ENCODE measurements around the gene MPND. TPM values are rescaled to one million over a fixed set of nuclear protein-coding genes. Genes with fewer than 3 reads are reported as not detected.

The MPND gene
- total and polyA plus RNA-seq, 12 donors = 4.5 to 52.3 (median 16.1) TPM

GRCh38 chr19:4371247-4372164 lies 28.1 kb downstream of the MPND start:
- H3K9me3 ChIP-seq (replicated peaks in 1 of 3) = no peaks in the 10 kb centered on the region
- peak; percentile 66 to 88 (median 83) for DNase-seq
- peaks cover 0 to 9% of the 10 kb centered on the region in 2 donors for H3K36me3 ChIP-seq (replicated peaks in 1 of 2)
- 54 to 62% (median 55%) methylated on average over 23 to 31 of the region's 31 CpGs for WGBS, 4 donors
- TF ChIP-seq POLR2A (IDR thresholded peaks at IDR 0.05) = peak in 1 of 2 donors; percentile 51
- peak in 1 of 6 experiments; percentile 10 for TF ChIP-seq CTCF (IDR thresholded peaks at IDR 0.05)
- intact Hi-C loops (cut with DNase I) = no loop called here
- peaks cover 82 to 90% of the 10 kb centered on the region in 2 donors for H3K4me1 ChIP-seq (replicated peaks in 1 of 2)
- no peaks in the 10 kb centered on the region for H3K27me3 ChIP-seq
- H3K4me3 ChIP-seq = no peak overlapping the region
- peak overlapping the region; percentile 44 to 96 (median 88) for H3K27ac ChIP-seq

DNA sequence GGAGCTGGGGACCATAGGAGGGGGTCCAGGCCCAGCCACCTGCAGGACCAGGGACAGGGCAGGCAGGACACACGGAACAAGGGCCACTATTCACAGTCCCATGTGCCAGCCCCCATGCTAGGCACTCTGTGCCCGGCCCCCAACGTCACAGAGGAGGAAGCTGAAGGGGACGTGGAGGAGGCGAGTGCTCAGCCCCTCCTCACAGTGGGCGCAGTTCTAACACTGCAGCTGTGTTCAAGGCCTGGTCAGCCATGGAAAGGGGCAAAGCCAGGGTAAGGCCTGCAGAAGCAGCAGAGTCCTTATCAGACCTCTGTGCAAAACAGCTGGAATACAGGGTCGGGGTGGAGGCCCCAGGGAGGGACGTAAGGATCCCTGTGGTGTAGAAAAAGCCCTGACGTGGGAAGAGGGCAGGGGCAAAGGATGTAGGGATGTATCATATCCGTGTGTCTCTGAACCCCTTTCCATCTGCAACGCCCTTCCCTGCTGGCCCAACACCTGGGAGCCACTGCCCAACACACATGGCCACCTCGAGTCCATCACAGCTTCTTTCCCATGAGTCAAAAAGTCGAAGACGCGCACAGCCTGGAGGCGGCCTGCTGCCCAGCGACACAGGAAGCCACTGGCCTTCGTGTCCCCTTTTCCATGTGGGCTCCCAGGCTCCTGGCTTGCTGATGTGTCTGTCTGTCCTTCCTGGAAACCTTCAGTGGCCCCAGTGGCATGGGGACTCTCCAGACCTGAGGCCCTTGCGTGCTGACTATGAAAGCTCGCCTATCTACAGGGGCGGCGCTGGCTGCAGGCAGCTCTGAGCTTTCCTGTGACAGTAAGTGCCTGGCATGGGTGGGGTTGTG lies 29.0 kb downstream of the MPND start:
- no peak overlapping the region for H3K4me3 ChIP-seq
- peaks cover 91 to 98% of the 10 kb centered on the region in 2 donors for H3K4me1 ChIP-seq (replicated peaks in 1 of 2)
- DNase-seq = peak in 5 of 7 donors; percentile 24 to 38 (median 30)
- H3K9me3 ChIP-seq (replicated peaks in 1 of 3) = no peaks in the 10 kb centered on the region
- H3K27ac ChIP-seq = peak overlapping the region; percentile 80 to 96 (median 88)
- no peaks in the 10 kb centered on the region for H3K27me3 ChIP-seq
- no peak for TF ChIP-seq CTCF (IDR thresholded peaks at IDR 0.05)
- TF ChIP-seq POLR2A (IDR thresholded peaks at IDR 0.05) = no peak
- intact Hi-C loops (cut with DNase I) = no loop called here
- no peaks in the 10 kb centered on the region for H3K36me3 ChIP-seq (replicated peaks in 1 of 2)
- 75 to 83% (median 77%) methylated on average over 22 of the region's 22 CpGs for WGBS, 4 donors

GRCh38 chr19:4373013-4373367 lies 29.6 kb downstream of the MPND start:
- Histone ChIP-seq H3K27me3 (no peaks in the 10 kb centered on the region), H3K27ac (peak overlapping the region; percentile 79 to 96 (median 88)), H3K4me1 (replicated peaks in 1 of 2) (peaks cover 93 to 100% of the 10 kb centered on the region in 2 donors), H3K36me3 (replicated peaks in 1 of 2) (no peaks in the 10 kb centered on the region), H3K9me3 (replicated peaks in 1 of 3) (no peaks in the 10 kb centered on the region), H3K4me3 (no peak overlapping the region)
- no peak for TF ChIP-seq POLR2A (IDR thresholded peaks at IDR 0.05)
- TF ChIP-seq CTCF (IDR thresholded peaks at IDR 0.05) = no peak
- DNase-seq = peak in 1 of 7 donors; percentile 33
- WGBS, 4 donors = 65 to 85% (median 72%) methylated on average over 5 to 8 of the region's 8 CpGs
- intact Hi-C loops (cut with DNase I) = no loop called here
